ENCODE data around the gene HAUS2. TPM values are rescaled to one million over a fixed set of nuclear protein-coding genes. Genes with fewer than 3 reads are reported as not detected.
"Not testable (repeated sequence)": the region's sequence is repeated elsewhere in the genome, so short reads cannot be mapped to it uniquely, and the experiment has no call there.

Gene HAUS2
- total RNA-seq, 1 donor from 2014 or later, result 23.5 TPM

GRCh38 chr15:42595626-42596240, 47.1 kb downstream of the HAUS2 start:
- Mint-ChIP-seq H3K27ac (ENCODE audit: unreplicated experiment) (no peak overlapping the region), H3K27me3 (ENCODE audit: unreplicated experiment) (no peaks in the 10 kb centered on the region), H3K36me3 (ENCODE audit: low read depth, unreplicated experiment) (peaks cover 4% of the 10 kb centered on the region), H3K4me1 (ENCODE audit: unreplicated experiment) (peaks cover 14% of the 10 kb centered on the region), H3K9me3 (ENCODE audit: unreplicated experiment) (no peaks in the 10 kb centered on the region), H3K4me3 (ENCODE audit: unreplicated experiment) (no peak overlapping the region)
- TF ChIP-seq CTCF (IDR thresholded peaks at IDR 0.05; ENCODE audit: unreplicated experiment), result no peak
- DNase-seq (ENCODE audit: low spot score), result no peak

- H3K4me3 Mint-ChIP-seq (ENCODE audit: unreplicated experiment); DNase-seq (ENCODE audit: low spot score); H3K27me3 Mint-ChIP-seq (ENCODE audit: unreplicated experiment); H3K36me3 Mint-ChIP-seq (ENCODE audit: low read depth, unreplicated experiment); H3K27ac Mint-ChIP-seq (ENCODE audit: unreplicated experiment); H3K9me3 Mint-ChIP-seq (ENCODE audit: unreplicated experiment): not testable (repeated sequence)
- H3K4me1 Mint-ChIP-seq (ENCODE audit: unreplicated experiment), result peaks cover 12% of the 10 kb centered on the region
These were observed 52.7 kb downstream of the HAUS2 start for GRCh38 chr15:42601316-42601715.

GRCh38 chr15:42602501-42602900, 53.9 kb downstream of the HAUS2 start:
- no peak for DNase-seq (ENCODE audit: low spot score)
- Mint-ChIP-seq H3K36me3 (ENCODE audit: low read depth, unreplicated experiment) (peaks cover 4% of the 10 kb centered on the region), H3K27me3 (ENCODE audit: unreplicated experiment) (peaks cover 4% of the 10 kb centered on the region), H3K9me3 (ENCODE audit: unreplicated experiment) (no peaks in the 10 kb centered on the region), H3K4me1 (ENCODE audit: unreplicated experiment) (peaks cover 12% of the 10 kb centered on the region), H3K27ac (ENCODE audit: unreplicated experiment) (no peak overlapping the region), H3K4me3 (ENCODE audit: unreplicated experiment) (no peak overlapping the region)
- TF ChIP-seq CTCF (IDR thresholded peaks at IDR 0.05; ENCODE audit: unreplicated experiment), result no peak

- TF ChIP-seq CTCF (IDR thresholded peaks at IDR 0.05; ENCODE audit: unreplicated experiment), result no peak
- H3K27ac Mint-ChIP-seq (ENCODE audit: unreplicated experiment), result no peak overlapping the region
- H3K4me1 Mint-ChIP-seq (ENCODE audit: unreplicated experiment), result peaks cover 25% of the 10 kb centered on the region
- no peaks in the 10 kb centered on the region for H3K9me3 Mint-ChIP-seq (ENCODE audit: unreplicated experiment)
- no peak for DNase-seq (ENCODE audit: low spot score)
- peaks cover 4% of the 10 kb centered on the region for H3K27me3 Mint-ChIP-seq (ENCODE audit: unreplicated experiment)
- H3K36me3 Mint-ChIP-seq (ENCODE audit: low read depth, unreplicated experiment), result peaks cover 4% of the 10 kb centered on the region
- H3K4me3 Mint-ChIP-seq (ENCODE audit: unreplicated experiment), result no peak overlapping the region
These were observed 55.3 kb downstream of the HAUS2 start for GRCh38 chr15:42603978-42604377.

- Mint-ChIP-seq H3K9me3 (ENCODE audit: unreplicated experiment) (no peaks in the 10 kb centered on the region), H3K27ac (ENCODE audit: unreplicated experiment) (no peak overlapping the region), H3K4me3 (ENCODE audit: unreplicated experiment) (no peak overlapping the region), H3K27me3 (ENCODE audit: unreplicated experiment) (peaks cover 4% of the 10 kb centered on the region), H3K4me1 (ENCODE audit: unreplicated experiment) (peaks cover 27% of the 10 kb centered on the region), H3K36me3 (ENCODE audit: low read depth, unreplicated experiment) (peaks cover 2% of the 10 kb centered on the region)
- no peak for DNase-seq (ENCODE audit: low spot score)
- TF ChIP-seq CTCF (IDR thresholded peaks at IDR 0.05; ENCODE audit: unreplicated experiment), result no peak
These were observed 56.5 kb downstream of the HAUS2 start for GRCh38 chr15:42604894-42605744.
